Keratinocyte (primary cell): Measurements from ENCODE around the gene ALDH3B2. TPM values are rescaled to one million over a fixed set of nuclear protein-coding genes. Genes with fewer than 3 reads are reported as not detected.

Experiments used
- DNase-seq: peaks from one replicate; pipeline ENCODE4 v3.0.0-alpha.2; 2011; ENCODE audit warnings: low read depth, missing footprints, low spot score
- FAIRE-seq: peaks from 2 replicates; lab custom pipeline; 2011; peaks lifted over from hg19 to GRCh38; lab: Jason Lieb, UNC
- H2AFZ ChIP-seq: 2 replicates; pipeline ENCODE4 v1.6.0; 2012; ENCODE audit warnings: low read length, control low read depth, inconsistent platforms; ENCODE audit not compliant: control insufficient read depth
- H3K27ac ChIP-seq: 2 replicates; pipeline ENCODE4 v1.5.1; 2011; ENCODE audit warnings: low read length; ENCODE audit not compliant: control insufficient read depth, insufficient read depth
- H3K27me3 ChIP-seq: 3 replicates; pipeline ENCODE4 v1.6.0; 2011; ENCODE audit warnings: low read length; ENCODE audit not compliant: control insufficient read depth, insufficient read depth; ENCODE audit errors: extremely low read depth
- H3K36me3 ChIP-seq, 2 experiments: 2 replicates in 1 of 2; 3 replicates in 1 of 2; pipeline ENCODE4 v1.5.1; 2011; ENCODE audit warnings: low read length in 2 of 2, mild to moderate bottlenecking in 1 of 2; ENCODE audit not compliant: control insufficient read depth in 2 of 2, insufficient read depth in 2 of 2; ENCODE audit errors: extremely low read depth in 1 of 2
- H3K4me1 ChIP-seq: 3 replicates; pipeline ENCODE4 v1.5.1; 2011; ENCODE audit warnings: low read length; ENCODE audit not compliant: control insufficient read depth, insufficient read depth; ENCODE audit errors: extremely low read depth
- H3K4me2 ChIP-seq: 3 replicates; pipeline ENCODE4 v1.6.0; 2011; ENCODE audit warnings: low read depth, low read length; ENCODE audit not compliant: control insufficient read depth, insufficient read depth; ENCODE audit errors: extremely low read depth
- H3K4me3 ChIP-seq, 3 experiments: fragments of 200-600 bp in 1 of 3; sonication (generic) in 1 of 3; 2 replicates in 2 of 3; 3 replicates in 1 of 3; pipeline ENCODE4 v1.5.1; 2011 to 2016; ENCODE audit warnings: low read length in 3 of 3, mild to moderate bottlenecking in 3 of 3, control low read depth in 2 of 3, inconsistent platforms in 1 of 3, low read depth in 1 of 3, mixed read lengths in 1 of 3, mixed run types in 1 of 3, moderate library complexity in 1 of 3; ENCODE audit not compliant: control insufficient read depth in 2 of 3, insufficient read depth in 2 of 3; ENCODE audit errors: extremely low read depth in 1 of 3
- H3K79me2 ChIP-seq: 2 replicates; pipeline ENCODE4 v1.6.0; 2012; ENCODE audit warnings: low read length; ENCODE audit not compliant: control insufficient read depth, insufficient read depth
- H3K9ac ChIP-seq: 3 replicates; pipeline ENCODE4 v1.6.0; 2011; ENCODE audit warnings: low read length; ENCODE audit not compliant: control insufficient read depth, insufficient read depth; ENCODE audit errors: extremely low read depth
- H3K9me1 ChIP-seq: 3 replicates; pipeline ENCODE4 v1.6.0; 2011; ENCODE audit warnings: low read length; ENCODE audit not compliant: control insufficient read depth, insufficient read depth; ENCODE audit errors: extremely low read depth
- H3K9me3 ChIP-seq: 2 replicates; pipeline ENCODE4 v1.5.1; 2012; ENCODE audit warnings: low read depth, low read length; ENCODE audit not compliant: control insufficient read depth
- H4K20me1 ChIP-seq: 3 replicates; pipeline ENCODE4 v1.6.0; 2011; ENCODE audit warnings: low read length; ENCODE audit not compliant: control insufficient read depth, insufficient read depth; ENCODE audit errors: extremely low read depth
- EZH2 ChIP-seq: IDR thresholded peaks from one replicate; pipeline ENCODE4 v1.6.1; 2012; ENCODE audit warnings: inconsistent platforms, mild to moderate bottlenecking, low read length, moderate library complexity
- dilution Hi-C: fragments of 300-500 bp; cut with MboI; formaldehyde crosslinking; loops from one replicate; pipeline ENCODE4 v1.7.0; 2020; ENCODE audit warnings: low sequenced_read_pairs; ENCODE audit not compliant: extremely low pct_ligation_motif_present
- polyA plus RNA-seq, 5 experiments: library from polyadenylated mRNA; depleted of rRNA in 3 of 5; stranded (reverse) in 3 of 5; stranded (forward) in 1 of 5; unstranded in 1 of 5; fragments of >200 nt; gene quantifications; 1 replicate in 1 of 5; 2 replicates in 3 of 5; 3 replicates in 1 of 5; pipeline versions ENCODE4 v1.2.1 to v1.2.3, GENCODE V29; 2011 to 2012; ENCODE audit warnings: missing spikeins in 2 of 5, low read depth in 1 of 5, low replicate concordance in 1 of 5
- TF ChIP-seq, protein P1 (sequence below), 3 experiments: IDR thresholded peaks in 1 of 3; conservative IDR thresholded peaks in 1 of 3; optimal IDR thresholded peaks in 1 of 3; 2 replicates in 2 of 3; 3 replicates in 1 of 3; pipeline versions ENCODE3 to v1.5.1; 2011; ENCODE audit warnings: low read length in 3 of 3, mild to moderate bottlenecking in 3 of 3, moderate library complexity in 2 of 3, control low read depth in 1 of 3, inconsistent platforms in 1 of 3; ENCODE audit not compliant: insufficient read depth in 2 of 3; ENCODE audit errors: extremely low read depth in 1 of 3

The ALDH3B2 gene
- polyA plus RNA-seq, 1 donor (not counting 4 experiments of a cell fraction or from before 2014, with no cell fraction given) = 0.67 TPM

DNA sequence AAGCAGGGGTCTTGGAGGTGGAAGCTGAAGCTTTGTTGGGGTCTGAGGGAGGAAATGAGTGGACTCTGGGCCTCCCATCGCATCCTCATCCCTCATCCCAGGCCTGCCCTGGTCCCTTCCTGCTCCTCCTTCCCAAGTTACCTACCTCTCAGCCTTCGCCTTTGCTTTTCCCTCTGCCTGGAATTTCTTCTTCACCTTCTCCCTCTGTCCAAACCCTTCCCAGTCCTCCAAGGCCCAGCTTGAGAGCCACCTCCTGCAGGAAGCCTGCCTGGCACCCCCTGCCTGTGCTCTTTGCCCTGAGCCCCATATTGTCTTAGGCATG, 42.6 kb downstream of the ALDH3B2 start:
- H3K4me2 ChIP-seq = no peak overlapping the region
- no peak overlapping the region for H3K9ac ChIP-seq
- no peaks in the 10 kb centered on the region for H3K9me3 ChIP-seq
- H3K79me2 ChIP-seq = no peaks in the 10 kb centered on the region
- dilution Hi-C loops = no loop called here
- no peak overlapping the region for H2AFZ ChIP-seq
- H3K4me3 ChIP-seq = no peak overlapping the region
- no peaks in the 10 kb centered on the region for H3K27me3 ChIP-seq
- FAIRE-seq = no peak
- no peak overlapping the region for H3K27ac ChIP-seq
- TF ChIP-seq EZH2 = no peak
- TF ChIP-seq, protein P1, sequence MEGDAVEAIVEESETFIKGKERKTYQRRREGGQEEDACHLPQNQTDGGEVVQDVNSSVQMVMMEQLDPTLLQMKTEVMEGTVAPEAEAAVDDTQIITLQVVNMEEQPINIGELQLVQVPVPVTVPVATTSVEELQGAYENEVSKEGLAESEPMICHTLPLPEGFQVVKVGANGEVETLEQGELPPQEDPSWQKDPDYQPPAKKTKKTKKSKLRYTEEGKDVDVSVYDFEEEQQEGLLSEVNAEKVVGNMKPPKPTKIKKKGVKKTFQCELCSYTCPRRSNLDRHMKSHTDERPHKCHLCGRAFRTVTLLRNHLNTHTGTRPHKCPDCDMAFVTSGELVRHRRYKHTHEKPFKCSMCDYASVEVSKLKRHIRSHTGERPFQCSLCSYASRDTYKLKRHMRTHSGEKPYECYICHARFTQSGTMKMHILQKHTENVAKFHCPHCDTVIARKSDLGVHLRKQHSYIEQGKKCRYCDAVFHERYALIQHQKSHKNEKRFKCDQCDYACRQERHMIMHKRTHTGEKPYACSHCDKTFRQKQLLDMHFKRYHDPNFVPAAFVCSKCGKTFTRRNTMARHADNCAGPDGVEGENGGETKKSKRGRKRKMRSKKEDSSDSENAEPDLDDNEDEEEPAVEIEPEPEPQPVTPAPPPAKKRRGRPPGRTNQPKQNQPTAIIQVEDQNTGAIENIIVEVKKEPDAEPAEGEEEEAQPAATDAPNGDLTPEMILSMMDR (optimal IDR thresholded peaks at IDR 0.05 in 1 of 3, IDR thresholded peaks at IDR 0.05 in 1 of 3, conservative IDR thresholded peaks at IDR 0.05 in 1 of 3; ENCODE audit: extremely low read depth in 1 of 3, insufficient read depth in 2 of 3, low read length in 3 of 3) = no peak
- H3K36me3 ChIP-seq = no peaks in the 10 kb centered on the region
- no peaks in the 10 kb centered on the region for H4K20me1 ChIP-seq
- H3K9me1 ChIP-seq = no peaks in the 10 kb centered on the region
- DNase-seq = no peak
- peaks cover 9% of the 10 kb centered on the region for H3K4me1 ChIP-seq

DNA sequence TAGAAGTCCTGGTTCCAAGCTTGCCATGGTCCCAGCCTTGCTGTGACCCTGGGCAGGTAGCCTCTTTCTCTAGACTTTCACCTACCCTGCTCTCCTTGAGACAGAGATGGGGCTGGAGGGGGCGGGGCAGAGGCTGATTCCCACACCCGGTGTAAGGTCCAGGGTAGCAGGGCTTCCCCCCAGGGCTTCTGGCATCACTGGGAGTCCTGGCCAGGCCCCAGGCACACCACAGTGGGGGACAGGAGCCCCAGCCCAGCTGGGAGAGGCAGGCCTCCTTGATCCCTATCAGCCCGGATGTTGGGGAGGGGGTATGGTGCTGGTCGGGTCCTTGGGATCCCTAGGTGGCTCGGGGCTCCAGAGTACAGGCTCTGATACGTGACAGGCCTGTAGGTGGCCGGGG, 43.0 kb downstream of the ALDH3B2 start:
- Histone ChIP-seq H3K4me1 (peaks cover 6% of the 10 kb centered on the region), H3K9me1 (no peaks in the 10 kb centered on the region), H3K27ac (no peak overlapping the region), H4K20me1 (no peaks in the 10 kb centered on the region), H3K9ac (no peak overlapping the region), H3K4me2 (no peak overlapping the region), H3K27me3 (no peaks in the 10 kb centered on the region), H3K4me3 (no peak overlapping the region), H3K79me2 (no peaks in the 10 kb centered on the region), H3K9me3 (no peaks in the 10 kb centered on the region), H3K36me3 (no peaks in the 10 kb centered on the region), H2AFZ (no peak overlapping the region)
- FAIRE-seq (no peak), DNase-seq (no peak)
- dilution Hi-C loops = no loop called here
- no peak for TF ChIP-seq EZH2
- TF ChIP-seq, protein P1 (optimal IDR thresholded peaks at IDR 0.05 in 1 of 3, IDR thresholded peaks at IDR 0.05 in 1 of 3, conservative IDR thresholded peaks at IDR 0.05 in 1 of 3; ENCODE audit: extremely low read depth in 1 of 3, insufficient read depth in 2 of 3, low read length in 3 of 3) = no peak
